Measurements from ENCODE around the gene SMAP1.

- TF ChIP-seq CTCF (conservative IDR thresholded peaks at IDR 0.05) (no peak), ZFX (IDR thresholded peaks at IDR 0.05) (no peak)
Measured at GRCh38 chr6:70705772-70706171, 38.1 kb downstream of the SMAP1 start.

Measured in C4-2B (cell line).